A549 treated with RU486 at 1 μM for 4 hours (cell line): Measurements from ENCODE around the gene APH1B. TPM values are rescaled to one million over a fixed set of nuclear protein-coding genes. Genes with fewer than 3 reads are reported as not detected.

ENCODE experiments used
- total RNA-seq: library from RNA; stranded (reverse); fragments of 200-300 nt; extraction: Qiagen RNA extraction; gene quantifications from 5 replicates; pipeline ENCODE4 v1.2.3, GENCODE V29; 2022; ENCODE audit warnings: low read depth

Gene APH1B
- total RNA-seq: 17.5 to 23.6 TPM (median 20.0 TPM) in 5 replicates

GRCh38 chr15:63277038-63277892, at the start of gene APH1B:
Gene APH1B (plus strand): TSS chr15:63277605. CDS start chr15:63277624, 19 bp downstream.

Other genes starting within 250 kb of the APH1B start
- 434 to 529 TPM (median 494 TPM) in 5 replicates for gene TPM1, start 234.9 kb upstream of the APH1B start, total RNA-seq
- 15.8 to 31.2 TPM (median 29.0 TPM) in 5 replicates for gene LACTB, start 155.7 kb upstream of the APH1B start, total RNA-seq
- 395 to 420 TPM (median 407 TPM) in 5 replicates for gene RPS27L, start 120.1 kb upstream of the APH1B start, total RNA-seq
- 12.3 to 21.9 TPM (median 15.5 TPM) in 5 replicates for gene RAB8B, start 88.0 kb upstream of the APH1B start, total RNA-seq
- gene CA12, start 104.2 kb downstream of the APH1B start, total RNA-seq: 147 to 174 TPM (median 164 TPM) in 5 replicates
- 35.5 to 50.2 TPM (median 46.5 TPM) in 5 replicates for gene USP3, start 227.0 kb downstream of the APH1B start, total RNA-seq